GM12874 (cell line): ENCODE measurements around the gene RNU6-1.

Experiments used
- CTCF ChIP-seq: IDR thresholded peaks from 2 replicates; pipeline ENCODE4 v1.5.1; 2011; ENCODE audit warnings: low read depth, mild to moderate bottlenecking, control low read depth, low read length, moderate library complexity; ENCODE audit not compliant: insufficient read depth

Gene RNU6-1

GRCh38 chr15:67855842-67856241 is 16.0 kb upstream of the RNU6-1 start:
- no peak for TF ChIP-seq CTCF

GRCh38 chr15:67854358-67854757 is 14.5 kb upstream of the RNU6-1 start:
- TF ChIP-seq CTCF, result no peak

- TF ChIP-seq CTCF, result no peak
Observed at GRCh38 chr15:67853454-67853853, 13.6 kb upstream of the RNU6-1 start.

- no peak for TF ChIP-seq CTCF
Observed at GRCh38 chr15:67852418-67852817, 12.6 kb upstream of the RNU6-1 start.

GRCh38 chr15:67850994-67851571 is 11.2 kb upstream of the RNU6-1 start:
- TF ChIP-seq CTCF, result no peak

- no peak for TF ChIP-seq CTCF
Observed at GRCh38 chr15:67850336-67850735, 10.5 kb upstream of the RNU6-1 start.

GRCh38 chr15:67849538-67849937 is 9.7 kb upstream of the RNU6-1 start:
- no peak for TF ChIP-seq CTCF
